Activated T-helper 17 cell treated with anti-CD3 and anti-CD28 coated beads, Interleukin-2, amount 50 U/mL, for 72 hours (primary cell): ENCODE results near the gene TRANK1. TPM values are rescaled to one million over a fixed set of nuclear protein-coding genes. Genes with fewer than 3 reads are reported as not detected.

Source experiments
- ATAC-seq: fragments of 150-1000 bp; cut with Tn5 transposase; replicated peaks from 2 replicates; pipeline ENCODE4 v1.10.0; 2021; ENCODE audit warnings: mild to moderate bottlenecking, moderate library complexity
- H3K27ac Mint-ChIP-seq: one replicate; pipeline ENCODE4 v1.8.0; 2022; ENCODE audit warnings: mixed read lengths
- H3K27me3 Mint-ChIP-seq: one replicate; pipeline ENCODE4 v1.8.0; 2022; ENCODE audit warnings: mixed read lengths
- H3K36me3 Mint-ChIP-seq: one replicate; pipeline ENCODE4 v1.8.0; 2022; ENCODE audit warnings: low read depth, mild to moderate bottlenecking, mixed read lengths
- H3K4me1 Mint-ChIP-seq: one replicate; pipeline ENCODE4 v1.8.0; 2022; ENCODE audit warnings: mixed read lengths
- H3K4me3 Mint-ChIP-seq: one replicate; pipeline ENCODE4 v1.8.0; 2022; ENCODE audit warnings: mild to moderate bottlenecking, mixed read lengths
- H3K9me3 Mint-ChIP-seq: one replicate; pipeline ENCODE4 v1.8.0; 2022; ENCODE audit warnings: mixed read lengths
- total RNA-seq, 2 donors: library from RNA; stranded (reverse); gene quantifications; one replicate each; pipeline ENCODE4 v1.2.3, GENCODE V29; 2022

The TRANK1 gene
- total RNA-seq, 2 donors from 2014 or later = 12.3 to 12.8 TPM

DNA sequence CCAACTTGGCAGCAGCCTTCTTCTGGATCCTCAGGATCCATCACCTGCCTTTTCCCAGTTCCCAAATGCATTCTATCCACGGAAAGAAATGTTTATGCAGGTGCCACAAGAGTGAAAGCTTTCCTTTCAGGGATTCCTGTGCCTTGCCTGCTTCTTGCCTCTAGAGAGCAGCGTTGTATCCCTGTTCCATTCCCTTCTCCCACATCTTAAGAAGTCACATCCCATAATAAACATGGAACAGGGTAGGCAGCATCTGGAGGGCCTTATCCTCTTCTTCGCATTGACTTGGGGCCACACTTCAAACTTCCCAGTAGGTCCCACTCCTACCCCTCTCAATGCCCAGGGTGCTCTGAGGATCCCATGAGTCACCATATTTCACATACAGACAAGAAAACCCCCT is 107.8 kb downstream of the TRANK1 start:
- no peaks in the 10 kb centered on the region for H3K27me3 Mint-ChIP-seq
- H3K27ac Mint-ChIP-seq = peak overlapping the region; percentile 58
- no peak for ATAC-seq
- H3K4me1 Mint-ChIP-seq = peaks cover 6% of the 10 kb centered on the region
- peaks cover 91% of the 10 kb centered on the region for H3K36me3 Mint-ChIP-seq
- no peak overlapping the region for H3K4me3 Mint-ChIP-seq
- peaks cover 4% of the 10 kb centered on the region for H3K9me3 Mint-ChIP-seq

DNA sequence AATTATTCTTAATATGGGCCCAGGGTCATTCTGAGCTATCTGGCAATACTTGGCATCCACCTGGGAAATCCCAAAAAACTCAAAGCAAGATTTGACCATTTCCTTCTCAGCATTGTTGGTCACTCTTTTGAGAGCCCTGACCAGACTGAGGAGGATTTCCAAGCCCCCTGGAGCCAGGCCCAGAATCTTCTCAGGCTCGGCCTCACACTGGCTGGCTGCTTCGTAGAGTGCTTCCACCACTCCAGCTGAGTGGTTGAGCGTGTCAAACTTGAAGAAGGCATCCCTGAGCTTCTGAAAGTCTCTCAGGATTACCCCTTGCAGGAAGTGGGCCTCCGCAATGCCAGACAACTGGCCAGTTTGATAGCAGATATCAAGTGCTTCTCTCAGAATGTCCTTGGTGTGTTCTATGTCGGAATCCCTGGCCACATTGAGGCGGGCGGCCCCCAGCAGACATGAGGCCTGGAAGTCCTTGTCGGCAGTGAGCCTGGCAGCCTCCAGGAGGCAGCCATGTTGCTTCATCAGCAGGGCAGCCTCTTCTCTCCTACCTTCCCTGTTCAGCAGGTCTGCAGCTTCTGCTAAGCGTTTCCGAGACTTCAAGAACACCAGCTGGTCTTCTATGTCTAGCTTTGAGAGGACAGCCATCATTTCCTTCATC is 111.6 kb downstream of the TRANK1 start:
- H3K4me1 Mint-ChIP-seq = peaks cover 6% of the 10 kb centered on the region
- peaks cover 92% of the 10 kb centered on the region for H3K36me3 Mint-ChIP-seq
- no peaks in the 10 kb centered on the region for H3K9me3 Mint-ChIP-seq
- no peak for ATAC-seq
- H3K27me3 Mint-ChIP-seq = no peaks in the 10 kb centered on the region
- H3K4me3 Mint-ChIP-seq = no peak overlapping the region
- no peak overlapping the region for H3K27ac Mint-ChIP-seq

DNA sequence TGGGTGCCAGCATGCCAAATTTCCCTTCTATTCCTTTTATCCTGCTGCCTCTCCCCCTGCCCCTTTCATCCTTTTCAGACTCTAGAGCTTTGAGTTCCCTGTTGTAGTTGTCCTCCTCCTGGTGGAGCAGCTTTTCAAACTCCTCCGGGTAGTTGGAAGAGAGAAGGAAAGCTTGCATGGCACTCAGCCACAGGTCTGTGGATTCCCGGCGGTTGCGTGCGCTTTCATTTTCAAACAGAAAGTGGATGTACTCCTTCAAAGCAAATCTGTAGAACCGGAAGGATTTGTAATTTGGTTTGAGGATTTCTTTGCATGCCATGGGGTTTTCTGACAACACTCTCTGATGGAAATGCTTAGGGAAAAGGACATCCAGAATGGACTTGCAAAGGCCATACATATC is 112.4 kb downstream of the TRANK1 start:
- no peak for ATAC-seq

DNA sequence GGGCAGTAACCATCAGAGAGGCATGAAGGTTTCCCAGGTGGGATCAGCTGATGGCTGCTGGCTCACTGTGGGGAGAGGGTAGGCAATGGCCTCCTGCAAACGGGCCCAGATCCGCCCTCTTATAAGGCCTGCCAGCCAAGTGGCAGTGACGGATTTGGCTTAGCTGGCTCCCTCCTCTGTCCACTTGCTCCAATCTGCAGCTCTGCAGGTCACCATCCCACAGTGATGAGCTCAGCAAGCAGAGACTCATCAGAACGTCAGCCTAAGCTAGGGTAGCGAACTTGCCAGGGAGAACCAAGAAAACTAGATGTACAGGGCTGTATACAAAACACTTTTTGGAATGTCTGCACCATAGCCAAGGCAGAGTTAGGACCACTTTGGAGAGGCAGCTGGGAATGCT is 117.7 kb downstream of the TRANK1 start:
- Mint-ChIP-seq H3K4me1 (no peaks in the 10 kb centered on the region), H3K9me3 (no peaks in the 10 kb centered on the region), H3K36me3 (peaks cover 77% of the 10 kb centered on the region), H3K27me3 (no peaks in the 10 kb centered on the region), H3K4me3 (no peak overlapping the region), H3K27ac (no peak overlapping the region)
- no peak for ATAC-seq

More for the DNA sequence above, 112.4 kb downstream of the TRANK1 start:
- no peaks in the 10 kb centered on the region for H3K9me3 Mint-ChIP-seq
- no peaks in the 10 kb centered on the region for H3K27me3 Mint-ChIP-seq
- H3K4me1 Mint-ChIP-seq = peaks cover 6% of the 10 kb centered on the region
- H3K4me3 Mint-ChIP-seq = no peak overlapping the region
- H3K27ac Mint-ChIP-seq = no peak overlapping the region
- H3K36me3 Mint-ChIP-seq = peaks cover 92% of the 10 kb centered on the region

DNA sequence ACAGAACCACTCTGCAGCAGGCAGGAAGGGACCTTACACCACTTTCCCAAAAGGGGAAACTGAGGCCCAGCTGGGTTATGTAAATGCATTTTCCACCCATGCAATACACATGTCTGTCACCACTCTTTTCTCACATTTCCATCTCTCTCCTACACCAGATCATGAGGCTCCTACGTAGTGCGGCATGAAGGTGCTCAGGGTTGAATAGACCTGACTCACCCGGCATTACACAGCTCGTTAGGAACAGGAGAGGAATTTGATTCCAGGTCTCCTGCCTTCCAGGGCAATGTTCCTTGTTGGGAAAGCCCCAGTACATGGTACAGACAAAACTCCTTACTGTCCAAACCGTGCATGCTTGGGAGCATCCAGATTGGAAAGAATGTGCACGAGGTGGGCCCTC is 118.6 kb downstream of the TRANK1 start:
- no peaks in the 10 kb centered on the region for H3K9me3 Mint-ChIP-seq
- peak overlapping the region; percentile 66 for H3K27ac Mint-ChIP-seq
- no peaks in the 10 kb centered on the region for H3K27me3 Mint-ChIP-seq
- no peak overlapping the region for H3K4me3 Mint-ChIP-seq
- H3K4me1 Mint-ChIP-seq = no peaks in the 10 kb centered on the region
- ATAC-seq = no peak
- peaks cover 68% of the 10 kb centered on the region for H3K36me3 Mint-ChIP-seq

DNA sequence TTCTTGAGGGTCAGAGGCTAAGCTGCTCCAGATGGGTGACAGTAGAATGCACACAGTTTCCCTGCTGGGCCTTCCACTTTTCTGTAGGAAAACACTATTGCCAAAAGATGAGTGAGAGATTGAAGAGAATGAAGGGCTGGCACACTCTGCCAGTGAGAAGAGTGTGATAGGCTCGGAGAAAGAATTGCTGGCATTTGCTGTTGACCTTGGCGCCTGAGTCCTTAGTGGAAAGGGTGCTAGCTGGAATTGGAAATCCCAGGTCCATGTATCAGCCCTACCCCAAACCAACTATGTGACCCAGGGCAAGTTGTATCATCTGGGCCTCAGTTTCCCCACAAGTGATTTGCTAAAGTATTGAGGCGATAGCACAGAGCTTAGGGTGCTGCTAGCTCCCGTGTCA is 120.4 kb downstream of the TRANK1 start:
- H3K27ac Mint-ChIP-seq = peak overlapping the region; percentile 43
- ATAC-seq = no peak
- no peaks in the 10 kb centered on the region for H3K27me3 Mint-ChIP-seq
- H3K4me3 Mint-ChIP-seq = no peak overlapping the region
- H3K36me3 Mint-ChIP-seq = peaks cover 50% of the 10 kb centered on the region
- no peaks in the 10 kb centered on the region for H3K9me3 Mint-ChIP-seq
- no peaks in the 10 kb centered on the region for H3K4me1 Mint-ChIP-seq

DNA sequence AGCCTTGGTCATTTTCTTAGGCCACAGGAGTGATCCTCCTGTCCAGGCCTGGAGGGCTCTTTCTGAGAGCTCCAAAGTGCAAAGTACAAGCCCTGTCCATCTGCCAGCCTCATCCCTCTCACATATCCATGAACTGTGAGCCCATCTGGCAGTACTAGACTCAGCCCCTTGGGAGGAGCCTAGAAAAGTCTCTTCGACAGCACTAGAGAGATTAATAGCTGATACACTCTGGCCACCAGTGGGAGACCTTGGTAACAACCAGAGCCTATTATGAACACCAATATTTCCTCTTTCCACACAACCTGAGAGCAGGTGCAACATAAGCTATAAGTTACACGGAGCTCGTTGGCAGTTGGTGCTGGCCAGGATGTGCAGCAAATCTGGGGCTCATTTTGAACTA is 121.0 kb downstream of the TRANK1 start:
- no peak overlapping the region for H3K4me3 Mint-ChIP-seq
- no peak overlapping the region for H3K27ac Mint-ChIP-seq
- H3K36me3 Mint-ChIP-seq = peaks cover 44% of the 10 kb centered on the region
- no peak for ATAC-seq
- no peaks in the 10 kb centered on the region for H3K27me3 Mint-ChIP-seq
- no peaks in the 10 kb centered on the region for H3K4me1 Mint-ChIP-seq
- H3K9me3 Mint-ChIP-seq = no peaks in the 10 kb centered on the region

DNA sequence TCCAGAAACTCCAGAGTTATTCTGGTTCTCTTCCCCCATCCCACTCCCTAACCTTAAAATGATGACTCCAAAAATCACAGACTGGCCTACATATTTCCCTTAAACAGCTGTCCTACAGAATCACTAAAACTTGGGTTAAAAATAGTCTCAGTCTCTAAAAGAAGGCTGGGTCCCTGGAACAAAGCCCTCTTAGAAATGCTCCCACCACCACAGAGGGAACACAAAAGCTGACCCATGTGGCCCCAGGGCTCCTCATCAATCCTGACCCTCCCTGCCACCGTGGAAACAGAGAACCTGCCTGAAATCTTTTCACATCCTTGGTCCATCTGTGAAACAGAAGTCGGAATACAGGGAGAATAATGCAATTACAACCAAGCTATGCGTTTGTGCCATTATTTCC is 124.8 kb downstream of the TRANK1 start:
- Mint-ChIP-seq H3K4me3 (no peak overlapping the region), H3K4me1 (no peaks in the 10 kb centered on the region), H3K9me3 (no peaks in the 10 kb centered on the region), H3K36me3 (peaks cover 8% of the 10 kb centered on the region), H3K27ac (no peak overlapping the region), H3K27me3 (no peaks in the 10 kb centered on the region)
- ATAC-seq = no peak

DNA sequence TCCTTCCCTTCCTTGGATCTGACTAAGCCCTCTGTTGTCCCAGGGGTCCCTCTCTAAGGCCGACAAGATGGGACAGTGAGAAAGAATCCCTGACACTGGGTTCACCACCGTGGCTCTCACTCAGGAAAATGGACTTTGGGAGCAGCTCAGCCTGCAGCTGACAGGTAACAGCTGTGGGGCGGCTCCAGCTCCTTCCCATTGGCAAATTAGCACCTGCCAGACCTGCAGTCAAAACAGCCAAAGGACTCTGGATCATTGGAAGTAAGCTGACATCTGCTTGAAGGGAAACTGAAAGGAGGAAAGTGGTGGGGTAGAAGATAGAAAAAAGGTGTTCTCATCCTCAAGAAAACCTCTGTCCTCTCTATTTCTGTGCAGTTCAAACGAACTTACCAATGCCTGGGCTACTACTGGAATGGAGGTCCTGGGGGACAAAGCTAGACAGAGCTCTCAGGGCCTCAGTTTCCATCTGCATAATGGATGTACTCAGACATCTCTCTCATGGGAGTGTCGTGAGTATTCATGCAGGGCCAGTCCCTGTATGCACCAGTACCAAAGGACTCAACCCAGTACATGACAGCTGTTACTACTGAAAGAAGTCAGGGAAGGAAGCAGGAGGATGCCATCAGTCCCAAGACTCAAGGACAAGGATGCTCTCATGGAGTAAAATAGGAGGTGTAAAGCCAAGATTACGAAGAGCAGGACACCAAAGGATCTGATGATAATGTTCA is 126.9 kb downstream of the TRANK1 start:
- no peaks in the 10 kb centered on the region for H3K27me3 Mint-ChIP-seq
- no peak for ATAC-seq
- H3K4me1 Mint-ChIP-seq = no peaks in the 10 kb centered on the region
- H3K36me3 Mint-ChIP-seq = no peaks in the 10 kb centered on the region
- no peaks in the 10 kb centered on the region for H3K9me3 Mint-ChIP-seq
- no peak overlapping the region for H3K27ac Mint-ChIP-seq
- H3K4me3 Mint-ChIP-seq = no peak overlapping the region

DNA sequence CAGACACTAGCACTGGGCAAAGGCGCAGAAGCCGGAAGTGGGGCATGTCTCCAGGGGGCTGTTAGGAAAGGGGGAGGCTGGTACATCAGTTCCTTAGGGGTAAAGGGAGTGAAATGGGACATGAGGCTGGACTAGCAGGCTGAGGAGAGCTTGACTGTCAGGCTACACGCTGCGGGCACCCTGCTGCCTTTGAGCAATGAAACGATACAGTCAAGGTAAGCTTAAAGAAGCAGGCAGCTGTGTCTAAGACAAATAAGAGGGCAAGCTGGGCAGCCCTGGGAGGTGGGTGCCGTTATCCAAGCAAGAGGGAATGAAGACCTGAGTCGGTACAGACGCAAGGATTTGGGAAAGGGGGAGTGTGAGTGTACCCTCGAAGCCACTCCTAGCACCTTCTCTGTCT is 129.5 kb downstream of the TRANK1 start:
- no peak overlapping the region for H3K27ac Mint-ChIP-seq
- no peaks in the 10 kb centered on the region for H3K36me3 Mint-ChIP-seq
- no peaks in the 10 kb centered on the region for H3K4me1 Mint-ChIP-seq
- H3K9me3 Mint-ChIP-seq = no peaks in the 10 kb centered on the region
- H3K27me3 Mint-ChIP-seq = no peaks in the 10 kb centered on the region
- no peak overlapping the region for H3K4me3 Mint-ChIP-seq
- ATAC-seq = no peak

DNA sequence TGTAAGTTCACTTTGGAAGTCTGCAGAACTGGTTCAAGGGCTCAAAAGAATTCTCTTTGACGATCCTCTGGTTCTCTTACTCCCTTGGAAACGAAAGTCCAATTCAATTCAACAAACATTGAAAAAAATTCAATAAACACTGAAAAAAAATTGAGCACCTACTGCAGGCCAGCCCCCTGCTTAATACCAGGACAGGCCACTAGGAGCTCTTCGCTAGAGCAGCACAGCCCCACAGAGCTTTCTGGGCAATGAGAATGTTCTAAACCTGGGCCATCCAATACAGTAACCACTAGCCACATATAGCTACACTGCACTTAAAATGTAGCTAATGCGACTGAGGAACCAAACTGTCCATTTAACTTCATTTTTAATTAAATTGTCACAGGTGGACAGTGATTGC is 130.1 kb downstream of the TRANK1 start:
- no peak for ATAC-seq
- Mint-ChIP-seq H3K4me1 (no peaks in the 10 kb centered on the region), H3K4me3 (no peak overlapping the region), H3K27ac (no peak overlapping the region), H3K36me3 (no peaks in the 10 kb centered on the region), H3K27me3 (no peaks in the 10 kb centered on the region), H3K9me3 (no peaks in the 10 kb centered on the region)

DNA sequence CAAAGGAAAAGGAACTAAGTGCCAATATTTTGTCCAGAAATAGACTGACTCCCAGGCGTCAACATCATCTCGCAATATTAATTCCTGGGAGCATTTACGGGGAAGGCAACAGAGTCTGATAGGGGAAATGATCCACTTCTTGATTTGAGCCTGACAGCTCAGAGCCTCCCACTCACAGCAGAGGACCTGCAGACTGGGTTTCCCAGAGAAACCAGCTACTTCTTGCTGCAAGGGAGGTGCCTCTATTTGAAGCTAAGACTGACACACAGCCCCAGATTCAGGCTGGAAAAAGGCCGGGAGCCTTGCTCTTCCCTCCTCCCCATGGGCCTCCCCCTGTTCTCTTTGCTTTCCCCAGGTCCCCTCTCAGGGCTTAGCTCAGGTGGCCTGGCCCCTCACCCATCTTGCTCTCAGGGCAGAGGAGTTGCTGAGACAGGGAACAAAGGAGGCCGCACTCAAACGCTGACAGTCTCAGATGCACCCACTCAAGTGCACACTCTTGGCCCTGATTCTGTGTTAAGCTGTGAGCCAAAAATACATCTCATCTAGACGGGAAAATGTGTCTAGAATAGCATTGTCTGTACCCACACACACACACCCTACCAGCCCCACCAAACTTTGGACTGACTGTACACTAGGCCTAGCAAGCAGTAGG is 130.7 kb downstream of the TRANK1 start:
- no peaks in the 10 kb centered on the region for H3K27me3 Mint-ChIP-seq
- H3K4me1 Mint-ChIP-seq = no peaks in the 10 kb centered on the region
- H3K9me3 Mint-ChIP-seq = no peaks in the 10 kb centered on the region
- H3K4me3 Mint-ChIP-seq = no peak overlapping the region
- H3K27ac Mint-ChIP-seq = no peak overlapping the region
- H3K36me3 Mint-ChIP-seq = no peaks in the 10 kb centered on the region
- ATAC-seq = no peak

DNA sequence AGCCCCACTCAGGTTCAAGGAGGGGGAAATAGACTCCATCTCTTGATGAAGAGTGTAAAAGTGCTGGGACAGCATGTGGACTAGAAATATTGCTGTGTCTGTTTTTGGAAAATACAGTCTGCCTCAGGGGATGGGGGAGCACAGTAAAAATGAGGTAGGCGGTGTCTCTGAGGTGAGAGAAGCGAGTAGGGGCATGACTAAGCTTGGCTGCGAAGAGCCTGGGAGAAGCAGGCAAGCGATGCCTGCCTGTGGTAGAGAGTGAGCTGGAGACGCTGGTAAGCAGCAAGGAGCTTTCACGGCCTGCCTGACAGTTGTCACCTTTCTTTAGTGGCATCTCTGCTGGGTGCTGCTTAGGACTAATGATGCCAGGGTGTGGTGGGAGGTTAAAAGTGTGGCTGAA is 131.5 kb downstream of the TRANK1 start:
- Mint-ChIP-seq H3K4me1 (no peaks in the 10 kb centered on the region), H3K27me3 (no peaks in the 10 kb centered on the region), H3K36me3 (no peaks in the 10 kb centered on the region), H3K4me3 (no peak overlapping the region), H3K27ac (no peak overlapping the region), H3K9me3 (no peaks in the 10 kb centered on the region)
- ATAC-seq = no peak

DNA sequence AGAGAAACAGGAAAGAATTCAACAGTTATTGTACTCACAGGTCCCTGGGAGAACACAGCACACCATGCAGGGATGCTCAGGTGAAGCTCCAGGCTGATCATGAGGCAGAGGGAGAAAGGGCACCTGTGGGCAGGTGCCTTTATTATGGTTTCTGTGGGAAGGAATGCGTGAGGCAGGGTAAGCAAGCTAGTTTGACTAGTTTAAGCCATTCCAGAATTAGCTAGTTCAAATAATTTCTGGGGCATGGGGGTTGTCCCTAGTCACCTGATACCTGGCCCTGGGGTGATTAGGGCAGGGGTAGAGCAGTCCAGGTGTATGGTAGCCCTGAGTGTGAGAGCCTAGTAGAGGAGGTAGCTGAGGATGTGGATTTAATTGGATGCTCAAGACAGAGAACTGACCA is 132.6 kb downstream of the TRANK1 start:
- Mint-ChIP-seq H3K4me1 (no peaks in the 10 kb centered on the region), H3K9me3 (no peaks in the 10 kb centered on the region), H3K27ac (no peak overlapping the region), H3K4me3 (no peak overlapping the region), H3K27me3 (no peaks in the 10 kb centered on the region), H3K36me3 (no peaks in the 10 kb centered on the region)
- no peak for ATAC-seq

DNA sequence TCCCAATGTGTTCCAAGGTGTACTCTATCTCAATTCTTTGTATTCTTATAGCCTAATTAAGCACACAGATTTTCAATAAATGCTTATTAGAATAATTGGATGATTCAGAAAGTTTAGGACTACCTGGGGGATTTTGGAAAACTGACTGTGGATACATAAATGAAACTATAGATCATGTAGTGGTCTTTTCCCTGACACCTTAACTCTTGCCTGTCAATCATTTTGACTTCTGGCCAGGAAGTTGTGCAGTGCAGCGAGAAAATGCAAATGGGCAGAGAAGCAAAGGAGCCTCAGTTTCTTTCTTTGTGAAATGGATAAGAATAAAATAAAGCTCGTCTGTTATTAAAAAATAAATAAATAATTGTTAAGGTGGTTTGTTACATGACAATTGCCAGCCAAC is 133.1 kb downstream of the TRANK1 start:
- ATAC-seq = no peak
- no peak overlapping the region for H3K27ac Mint-ChIP-seq
- H3K4me1 Mint-ChIP-seq = no peaks in the 10 kb centered on the region
- no peaks in the 10 kb centered on the region for H3K9me3 Mint-ChIP-seq
- no peaks in the 10 kb centered on the region for H3K27me3 Mint-ChIP-seq
- no peak overlapping the region for H3K4me3 Mint-ChIP-seq
- no peaks in the 10 kb centered on the region for H3K36me3 Mint-ChIP-seq
